ENCODE measurements around the gene FCHSD2. TPM values are rescaled to one million over a fixed set of nuclear protein-coding genes. Genes with fewer than 3 reads are reported as not detected.
"Not testable (repeated sequence)": the region's sequence is repeated elsewhere in the genome, so short reads cannot be mapped to it uniquely, and the experiment has no call there.

Gene FCHSD2
- total RNA-seq, 1 experiment from 2014 or later, result 4.4 TPM

DNA sequence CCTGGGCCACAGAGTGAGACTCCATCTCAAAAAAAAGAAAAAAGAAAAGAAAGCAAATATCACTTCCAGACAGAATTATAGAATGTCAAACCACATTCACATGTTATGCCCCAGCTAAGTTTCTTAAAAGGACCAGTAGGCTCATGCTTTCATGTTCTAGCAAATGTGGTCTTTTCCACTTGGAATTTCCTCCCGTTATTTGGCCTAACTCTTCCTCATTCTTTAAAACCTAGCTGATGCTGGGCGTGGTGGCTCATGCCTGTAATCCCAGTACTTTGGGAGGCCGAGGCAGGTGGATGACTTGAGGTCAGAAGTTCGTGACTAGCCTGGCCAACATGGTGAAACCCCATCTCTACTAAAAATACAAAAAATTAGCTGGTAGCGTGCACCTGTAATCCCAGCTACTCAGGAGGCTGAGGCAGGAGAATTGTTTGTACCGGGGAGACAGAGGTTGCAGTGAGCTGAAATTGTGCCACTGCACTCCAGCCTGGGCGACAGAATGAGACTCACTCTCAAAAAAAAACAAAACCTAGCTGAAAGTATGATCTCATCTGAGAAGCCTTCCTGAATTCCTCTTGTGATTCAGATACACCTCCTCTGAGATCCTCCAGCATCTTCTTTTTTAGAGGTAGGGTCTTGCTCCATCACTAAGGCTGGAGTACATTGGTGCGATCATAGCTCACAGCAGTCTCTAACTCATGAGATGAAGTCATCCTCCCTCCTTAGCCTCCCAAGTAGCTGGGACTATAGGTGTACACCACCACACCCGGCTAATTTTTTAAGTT is 50.4 kb downstream of the FCHSD2 start:
- DNase-seq (ENCODE audit: low read depth), result no peak
- in situ Hi-C loops (cut with HindIII; ENCODE audit: low pct_unique_long_range_greater_than_20kb, low sequenced_read_pairs), result no loop called here

DNA sequence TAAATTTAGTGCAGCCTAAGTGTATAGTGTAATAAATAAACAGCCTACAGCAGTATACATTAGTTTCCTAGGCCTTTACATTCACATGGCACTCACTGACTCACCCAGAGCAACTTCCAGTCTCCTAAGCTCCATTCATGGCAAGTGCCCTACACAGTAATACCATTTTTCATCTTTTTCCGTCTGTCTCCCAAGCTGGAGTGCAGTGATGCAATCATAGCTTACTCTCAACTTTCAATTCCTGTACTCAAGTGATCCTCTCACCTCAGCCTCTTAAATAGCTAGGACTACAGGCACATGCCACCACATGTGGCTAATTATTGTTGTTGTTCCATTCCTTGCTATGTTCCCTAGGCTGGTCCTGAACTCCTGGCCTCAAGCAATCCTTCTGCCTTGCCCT is 54.4 kb downstream of the FCHSD2 start:
- no peak for DNase-seq (ENCODE audit: low read depth)
- in situ Hi-C loops (cut with HindIII; ENCODE audit: low pct_unique_long_range_greater_than_20kb, low sequenced_read_pairs), result no loop called here

DNA sequence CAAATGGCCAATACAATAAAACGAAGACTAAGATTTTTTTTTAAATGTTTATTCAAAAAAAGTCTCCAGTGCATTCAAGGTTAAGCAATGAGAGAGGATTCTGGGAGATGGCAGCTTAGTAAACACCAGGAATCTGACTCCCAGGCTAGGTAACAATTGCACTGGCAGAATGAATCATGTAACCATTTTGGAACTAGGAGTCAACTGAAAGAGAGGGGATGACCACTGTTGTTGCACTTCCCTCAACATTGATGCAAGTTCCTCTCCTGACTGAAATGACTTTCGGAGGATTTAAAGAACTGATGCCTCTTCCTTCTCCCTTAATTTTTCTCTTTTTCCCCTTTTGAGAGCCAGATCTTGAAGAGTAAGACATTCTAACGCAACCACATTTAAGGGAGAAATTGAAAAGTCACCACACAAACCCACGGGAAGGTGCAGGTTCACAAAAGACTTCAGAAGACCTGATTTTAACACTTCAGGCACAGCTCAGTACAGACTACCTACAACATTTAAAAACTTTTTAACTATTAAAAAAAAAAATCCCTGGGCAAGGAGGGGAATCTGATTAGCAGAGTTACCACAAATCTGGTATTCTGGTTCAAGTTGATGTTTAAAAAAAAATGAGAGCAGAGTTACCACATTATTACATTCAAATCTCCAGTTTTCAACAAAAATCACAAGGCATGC is 56.8 kb downstream of the FCHSD2 start:
- in situ Hi-C loops (cut with HindIII; ENCODE audit: low pct_unique_long_range_greater_than_20kb, low sequenced_read_pairs), result no loop called here

GRCh38 chr11:73078631-73079030 is 63.5 kb downstream of the FCHSD2 start:
- in situ Hi-C loops (cut with HindIII; ENCODE audit: low pct_unique_long_range_greater_than_20kb, low sequenced_read_pairs), result no loop called here
- no peak for DNase-seq (ENCODE audit: low read depth)

More for the DNA sequence above, 56.8 kb downstream of the FCHSD2 start:
- no peak for DNase-seq (ENCODE audit: low read depth)

GRCh38 chr11:73077454-73077853 is 64.7 kb downstream of the FCHSD2 start:
- no peak for DNase-seq (ENCODE audit: low read depth)

DNA sequence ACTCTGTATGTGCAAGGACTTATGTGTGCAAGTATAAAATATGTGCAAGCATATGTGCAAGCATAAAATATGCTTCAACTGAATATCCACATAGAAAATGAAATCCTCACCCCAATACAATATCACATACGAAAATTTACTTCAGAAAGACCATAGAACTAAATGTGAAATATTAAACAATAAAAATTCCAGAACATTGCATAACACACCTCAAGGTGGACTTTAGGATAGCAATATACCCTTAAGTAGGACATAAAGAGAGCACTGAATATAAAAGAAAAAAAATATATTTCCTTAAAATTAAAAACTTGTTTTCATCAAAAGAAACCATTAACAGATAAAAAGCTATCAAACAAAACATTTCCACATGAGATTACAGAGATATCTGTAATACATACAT is 67.8 kb downstream of the FCHSD2 start:
- DNase-seq (ENCODE audit: low read depth), result no peak
- in situ Hi-C loops (cut with HindIII; ENCODE audit: low pct_unique_long_range_greater_than_20kb, low sequenced_read_pairs), result no loop called here

More at GRCh38 chr11:73077454-73077853, 64.7 kb downstream of the FCHSD2 start:
- in situ Hi-C loops (cut with HindIII; ENCODE audit: low pct_unique_long_range_greater_than_20kb, low sequenced_read_pairs), result no loop called here

GRCh38 chr11:73072935-73073481 is 69.1 kb downstream of the FCHSD2 start:
- DNase-seq (ENCODE audit: low read depth), result no peak
- in situ Hi-C loops (cut with HindIII; ENCODE audit: low pct_unique_long_range_greater_than_20kb, low sequenced_read_pairs), result no loop called here

GRCh38 chr11:73070653-73071052 is 71.5 kb downstream of the FCHSD2 start:
- no peak for DNase-seq (ENCODE audit: low read depth)
- in situ Hi-C loops (cut with HindIII; ENCODE audit: low pct_unique_long_range_greater_than_20kb, low sequenced_read_pairs), result no loop called here

GRCh38 chr11:73061857-73062424 is 80.2 kb downstream of the FCHSD2 start:
- DNase-seq (ENCODE audit: low read depth); in situ Hi-C loops (cut with HindIII; ENCODE audit: low pct_unique_long_range_greater_than_20kb, low sequenced_read_pairs): not testable (repeated sequence)

DNA sequence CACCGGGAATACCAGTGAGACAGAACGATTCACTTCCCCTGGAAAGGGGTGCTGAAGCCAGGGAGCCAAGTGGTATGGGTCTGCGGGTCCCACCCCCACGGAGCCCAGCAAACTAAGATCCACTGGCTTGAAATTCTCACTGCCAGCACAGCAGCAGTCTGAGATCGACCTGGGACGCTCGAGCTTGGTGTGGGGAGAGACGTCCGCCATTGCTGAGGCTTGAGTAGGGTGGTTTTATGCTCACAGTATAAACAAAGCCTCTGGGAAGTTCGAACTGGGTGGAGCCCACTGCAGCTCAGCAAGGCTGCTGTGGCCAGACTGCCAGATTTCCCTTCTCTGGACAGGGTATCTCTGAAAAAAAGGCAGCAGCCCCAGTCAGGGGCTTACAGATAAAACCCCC is 80.7 kb downstream of the FCHSD2 start:
- DNase-seq (ENCODE audit: low read depth); in situ Hi-C loops (cut with HindIII; ENCODE audit: low pct_unique_long_range_greater_than_20kb, low sequenced_read_pairs): not testable (repeated sequence)

DNA sequence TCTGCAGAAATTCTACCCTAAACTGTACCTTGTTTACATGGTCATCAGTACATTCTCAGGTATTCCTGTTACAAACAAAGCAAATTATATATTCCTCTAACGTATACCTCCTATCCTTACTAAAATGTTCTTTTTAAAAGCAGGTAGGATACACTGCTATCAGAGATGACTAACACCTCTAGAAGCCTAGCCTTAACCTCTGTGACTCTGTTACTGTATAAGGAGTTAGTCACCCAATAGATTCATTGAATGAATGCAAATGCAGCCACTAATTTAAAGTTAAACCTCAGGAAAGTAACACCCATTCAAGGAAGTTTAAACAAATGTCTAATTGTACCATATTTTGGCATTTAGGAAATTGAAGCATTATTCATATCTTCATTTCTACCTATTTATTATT is 82.2 kb downstream of the FCHSD2 start:
- in situ Hi-C loops (cut with HindIII; ENCODE audit: low pct_unique_long_range_greater_than_20kb, low sequenced_read_pairs), result no loop called here

GRCh38 chr11:73058989-73059674 is 83.0 kb downstream of the FCHSD2 start:
- in situ Hi-C loops (cut with HindIII; ENCODE audit: low pct_unique_long_range_greater_than_20kb, low sequenced_read_pairs), result no loop called here
- DNase-seq (ENCODE audit: low read depth), result no peak

More for the DNA sequence above, 82.2 kb downstream of the FCHSD2 start:
- no peak for DNase-seq (ENCODE audit: low read depth)

DNA sequence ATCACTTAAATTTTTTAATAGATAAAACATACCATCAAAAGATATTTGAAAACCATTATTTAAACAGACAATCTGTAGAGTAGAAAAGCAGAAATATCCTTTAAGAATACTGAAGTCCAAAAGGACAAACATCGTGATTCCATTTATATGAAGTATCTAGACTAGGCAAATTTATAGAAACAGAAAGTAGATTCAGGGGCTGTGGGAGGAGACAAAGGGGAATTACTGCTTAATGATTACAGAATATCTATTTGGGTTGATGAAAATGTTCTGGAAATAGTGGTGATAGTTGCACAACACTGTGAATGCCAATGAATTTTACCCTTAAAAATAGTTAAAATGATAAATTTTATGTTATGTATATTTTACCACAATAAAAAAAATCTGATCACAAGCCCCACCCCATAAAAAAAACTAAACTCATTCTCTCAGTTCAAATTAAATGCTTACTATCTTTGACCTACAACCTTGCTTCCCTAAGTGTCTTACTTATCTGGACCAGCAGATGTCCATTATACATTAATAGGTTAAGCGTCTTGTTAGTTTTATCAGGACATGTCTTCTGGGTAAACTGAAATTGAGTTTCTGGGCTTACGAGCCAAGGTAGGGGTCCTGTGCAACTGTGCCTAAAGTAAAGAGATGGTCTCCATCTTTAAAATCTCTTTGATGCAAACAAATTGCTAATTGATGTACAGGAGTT is 86.3 kb downstream of the FCHSD2 start:
- no peak for DNase-seq (ENCODE audit: low read depth)
- in situ Hi-C loops (cut with HindIII; ENCODE audit: low pct_unique_long_range_greater_than_20kb, low sequenced_read_pairs), result no loop called here

- in situ Hi-C loops (cut with HindIII; ENCODE audit: low pct_unique_long_range_greater_than_20kb, low sequenced_read_pairs), result no loop called here
- DNase-seq (ENCODE audit: low read depth), result no peak
These were observed 87.1 kb downstream of the FCHSD2 start for GRCh38 chr11:73055002-73055401.

- in situ Hi-C loops (cut with HindIII; ENCODE audit: low pct_unique_long_range_greater_than_20kb, low sequenced_read_pairs), result no loop called here
- no peak for DNase-seq (ENCODE audit: low read depth)
These were observed 88.2 kb downstream of the FCHSD2 start for GRCh38 chr11:73053964-73054363.

GRCh38 chr11:73048446-73048845 is 93.7 kb downstream of the FCHSD2 start:
- no peak for DNase-seq (ENCODE audit: low read depth)
- in situ Hi-C loops (cut with HindIII; ENCODE audit: low pct_unique_long_range_greater_than_20kb, low sequenced_read_pairs), result no loop called here

DNA sequence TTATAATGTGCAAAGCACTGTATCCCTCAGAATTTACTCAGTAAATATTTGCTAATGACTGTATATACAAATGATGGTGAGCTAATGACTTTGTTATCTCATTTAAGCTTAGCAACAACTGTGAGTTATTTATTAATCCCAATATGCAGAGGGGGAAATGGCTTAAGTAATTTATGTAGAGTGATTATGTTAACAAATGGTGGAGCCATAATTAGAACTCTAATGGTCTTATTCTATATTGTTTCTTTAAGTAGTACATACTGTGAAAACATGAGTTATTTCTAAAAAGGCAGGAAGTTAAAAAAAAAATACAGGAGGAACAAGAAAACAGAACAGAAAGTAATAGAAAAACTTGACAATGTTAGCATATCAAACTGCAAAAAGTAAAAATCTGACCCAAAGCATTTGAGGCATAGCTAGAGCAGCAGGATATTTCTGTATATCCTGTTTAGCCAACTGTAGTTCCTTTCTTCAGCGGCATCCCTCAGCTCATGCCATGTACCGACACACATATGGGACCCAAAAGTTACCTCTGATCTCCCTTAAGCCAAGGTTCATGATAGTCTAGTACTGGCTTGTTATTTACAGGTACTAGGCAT is 94.2 kb downstream of the FCHSD2 start:
- no peak for DNase-seq (ENCODE audit: low read depth)
- in situ Hi-C loops (cut with HindIII; ENCODE audit: low pct_unique_long_range_greater_than_20kb, low sequenced_read_pairs), result no loop called here

- no peak for DNase-seq (ENCODE audit: low read depth)
- in situ Hi-C loops (cut with HindIII; ENCODE audit: low pct_unique_long_range_greater_than_20kb, low sequenced_read_pairs), result no loop called here
These were observed 102.1 kb downstream of the FCHSD2 start for GRCh38 chr11:73040046-73040445.
